ENCODE results near the gene SPEF1.

Gene SPEF1

GRCh38 chr20:3812975-3813847, 32.0 kb upstream of the SPEF1 start:
- Histone ChIP-seq H3K27me3 (no peaks in the 10 kb centered on the region), H3K4me1 (peaks cover 30 to 62% (median 48%) of the 10 kb centered on the region in 10 experiments), H3K4me3 (no peak overlapping the region), H3K9ac (no peak overlapping the region), H3K9me3 (replicated peaks in 1 of 11) (no peaks in the 10 kb centered on the region), H4K20me1 (no peaks in the 10 kb centered on the region), H3K36me3 (no peaks in the 10 kb centered on the region), H3K27ac (peak overlapping the region in 1 of 11 experiments; percentile 70; a peak in 2 of 22 replicates), H3K4me2 (peak overlapping the region in 5 of 11 experiments; percentile 32 to 86 (median 77); a peak in 10 of 22 replicates)
- TF ChIP-seq Cebpa-rat (IDR thresholded peaks at IDR 0.05) = no peak

- peak overlapping the region in 10 of 11 experiments; percentile 37 to 66 (median 58); a peak in 14 of 22 replicates for H3K9ac ChIP-seq
- no peaks in the 10 kb centered on the region for H3K36me3 ChIP-seq
- no peaks in the 10 kb centered on the region for H3K27me3 ChIP-seq
- peak overlapping the region; percentile 24 to 79 (median 68); a peak in 20 of 22 replicates for H3K27ac ChIP-seq
- H3K4me3 ChIP-seq = no peak overlapping the region
- peaks cover 34 to 64% (median 51%) of the 10 kb centered on the region in 10 experiments for H3K4me1 ChIP-seq
- H4K20me1 ChIP-seq = no peaks in the 10 kb centered on the region
- no peaks in the 10 kb centered on the region for H3K9me3 ChIP-seq (replicated peaks in 1 of 11)
- TF ChIP-seq Cebpa-rat (IDR thresholded peaks at IDR 0.05) = no peak
- peak overlapping the region; percentile 56 to 86 (median 73) for H3K4me2 ChIP-seq
These were observed 31.0 kb upstream of the SPEF1 start for GRCh38 chr20:3812259-3812681.

GRCh38 chr20:3811467-3812258, 30.4 kb upstream of the SPEF1 start:
- H3K4me1 ChIP-seq = peaks cover 39 to 70% (median 56%) of the 10 kb centered on the region in 10 experiments
- H3K36me3 ChIP-seq = peaks cover 0 to 2% (median 0%) of the 10 kb centered on the region in 11 experiments; a peak in 3 of 22 replicates
- H3K9ac ChIP-seq = peak overlapping the region; percentile 37 to 66 (median 59); a peak in 20 of 22 replicates
- TF ChIP-seq Cebpa-rat (IDR thresholded peaks at IDR 0.05) = peak; percentile 71 to 90 (median 81); a peak in 21 of 22 replicates
- H3K4me2 ChIP-seq = peak overlapping the region; percentile 56 to 86 (median 73)
- H4K20me1 ChIP-seq = no peaks in the 10 kb centered on the region
- H3K27me3 ChIP-seq = no peaks in the 10 kb centered on the region
- H3K9me3 ChIP-seq (replicated peaks in 1 of 11) = no peaks in the 10 kb centered on the region
- peak overlapping the region in 5 of 10 experiments; percentile 4 to 34 (median 32); a peak in 6 of 20 replicates for H3K4me3 ChIP-seq
- H3K27ac ChIP-seq = peak overlapping the region; percentile 58 to 79 (median 68); a peak in 20 of 22 replicates

- H3K9ac ChIP-seq = peak overlapping the region in 2 of 11 experiments; percentile 48 to 57; a peak in 3 of 22 replicates
- H3K27ac ChIP-seq = peak overlapping the region in 6 of 11 experiments; percentile 64 to 84 (median 73); a peak in 9 of 22 replicates
- no peak overlapping the region for H3K4me3 ChIP-seq
- H3K36me3 ChIP-seq = peaks cover 22 to 32% (median 26%) of the 10 kb centered on the region in 11 experiments
- H4K20me1 ChIP-seq = no peaks in the 10 kb centered on the region
- no peaks in the 10 kb centered on the region for H3K9me3 ChIP-seq (replicated peaks in 1 of 11)
- peaks cover 40 to 95% (median 74%) of the 10 kb centered on the region in 10 experiments for H3K4me1 ChIP-seq
- H3K27me3 ChIP-seq = no peaks in the 10 kb centered on the region
- TF ChIP-seq Cebpa-rat (IDR thresholded peaks at IDR 0.05) = no peak
- H3K4me2 ChIP-seq = peak overlapping the region in 6 of 11 experiments; percentile 73 to 93 (median 82); a peak in 10 of 22 replicates
These were observed 27.3 kb upstream of the SPEF1 start for GRCh38 chr20:3808544-3808943.

GRCh38 chr20:3804781-3805180, 23.5 kb upstream of the SPEF1 start:
- H3K27ac ChIP-seq = peak overlapping the region in 4 of 11 experiments; percentile 20 to 66 (median 43); a peak in 7 of 22 replicates
- peaks cover 57 to 91% (median 80%) of the 10 kb centered on the region in 10 experiments for H3K4me1 ChIP-seq
- no peak for TF ChIP-seq Cebpa-rat (IDR thresholded peaks at IDR 0.05)
- H3K4me3 ChIP-seq = no peak overlapping the region
- peaks cover 56 to 69% (median 63%) of the 10 kb centered on the region in 11 experiments for H3K36me3 ChIP-seq
- H4K20me1 ChIP-seq = peaks cover 0 to 15% (median 0%) of the 10 kb centered on the region in 11 experiments; a peak in 2 of 22 replicates
- no peak overlapping the region for H3K9ac ChIP-seq
- H3K9me3 ChIP-seq (replicated peaks in 1 of 11) = no peaks in the 10 kb centered on the region
- no peaks in the 10 kb centered on the region for H3K27me3 ChIP-seq
- peak overlapping the region in 6 of 11 experiments; percentile 18 to 93 (median 81); a peak in 13 of 22 replicates for H3K4me2 ChIP-seq

GRCh38 chr20:3804254-3804751, 23.1 kb upstream of the SPEF1 start:
- no peak; a peak in 1 of 22 replicates for TF ChIP-seq Cebpa-rat (IDR thresholded peaks at IDR 0.05)
- H3K27me3 ChIP-seq = no peaks in the 10 kb centered on the region
- no peak overlapping the region for H3K4me3 ChIP-seq
- peak overlapping the region in 5 of 11 experiments; percentile 0 to 55 (median 32); a peak in 2 of 22 replicates for H3K27ac ChIP-seq
- H3K9me3 ChIP-seq (replicated peaks in 1 of 11) = no peaks in the 10 kb centered on the region
- H4K20me1 ChIP-seq = peaks cover 0 to 15% (median 0%) of the 10 kb centered on the region in 11 experiments; a peak in 3 of 22 replicates
- H3K36me3 ChIP-seq = peaks cover 56 to 74% (median 66%) of the 10 kb centered on the region in 11 experiments
- peak overlapping the region; percentile 21 to 88 (median 74); a peak in 21 of 22 replicates for H3K4me2 ChIP-seq
- H3K4me1 ChIP-seq = peaks cover 61 to 93% (median 83%) of the 10 kb centered on the region in 10 experiments
- H3K9ac ChIP-seq = no peak overlapping the region

- peak overlapping the region in 4 of 11 experiments; percentile 8 to 55 (median 41); a peak in 5 of 22 replicates for H3K27ac ChIP-seq
- H3K4me3 ChIP-seq = no peak overlapping the region
- H3K9ac ChIP-seq = no peak overlapping the region
- peak overlapping the region; percentile 21 to 88 (median 74); a peak in 21 of 22 replicates for H3K4me2 ChIP-seq
- H3K9me3 ChIP-seq (replicated peaks in 1 of 11) = no peaks in the 10 kb centered on the region
- no peak for TF ChIP-seq Cebpa-rat (IDR thresholded peaks at IDR 0.05)
- H3K36me3 ChIP-seq = peaks cover 56 to 79% (median 70%) of the 10 kb centered on the region in 11 experiments
- H4K20me1 ChIP-seq = peaks cover 0 to 15% (median 0%) of the 10 kb centered on the region in 11 experiments; a peak in 3 of 22 replicates
- peaks cover 66 to 97% (median 86%) of the 10 kb centered on the region in 10 experiments for H3K4me1 ChIP-seq
- H3K27me3 ChIP-seq = no peaks in the 10 kb centered on the region
These were observed 22.6 kb upstream of the SPEF1 start for GRCh38 chr20:3803854-3804253.

- H4K20me1 ChIP-seq = peaks cover 0 to 15% (median 0%) of the 10 kb centered on the region in 11 experiments; a peak in 3 of 22 replicates
- TF ChIP-seq Cebpa-rat (IDR thresholded peaks at IDR 0.05) = no peak
- H3K4me2 ChIP-seq = peak overlapping the region; percentile 57 to 88 (median 74)
- H3K36me3 ChIP-seq = peaks cover 56 to 84% (median 75%) of the 10 kb centered on the region in 11 experiments
- H3K9me3 ChIP-seq (replicated peaks in 1 of 11) = no peaks in the 10 kb centered on the region
- H3K4me1 ChIP-seq = peaks cover 72 to 100% (median 92%) of the 10 kb centered on the region in 10 experiments
- peak overlapping the region in 5 of 11 experiments; percentile 0 to 55 (median 32); a peak in 6 of 22 replicates for H3K27ac ChIP-seq
- H3K4me3 ChIP-seq = peak overlapping the region in 1 of 10 experiments; percentile 7; a peak in 1 of 20 replicates
- H3K9ac ChIP-seq = 0 out of 22 replicates have a peak overlapping the region, but pooled peaks of 1 of the 11 experiments have one; percentile 0
- H3K27me3 ChIP-seq = no peaks in the 10 kb centered on the region
These were observed 22.0 kb upstream of the SPEF1 start for GRCh38 chr20:3803289-3803688.

Data from BLaER1 treated with 17β-estradiol and CSF1 and Interleukin-3, amounts not matched to agents 10 nM and 100 nM (cell line).